CD4-positive, alpha-beta memory T cell (primary cell): Measurements from ENCODE around the gene AHDC1. TPM values are rescaled to one million over a fixed set of nuclear protein-coding genes. Genes with fewer than 3 reads are reported as not detected.

Experiments used
- CTCF ChIA-PET: fragments of 350-600 bp; sonication (Branson Sonifier 250); formaldehyde crosslinking; loops from one replicate; lab custom pipeline; 2021; ENCODE audit warnings: inconsistent platforms; ENCODE audit not compliant: partially characterized antibody; lab: Charles Lee
- POLR2A ChIA-PET: fragments of 350-600 bp; sonication (Branson Sonifier 250); formaldehyde crosslinking; loops from one replicate; lab custom pipeline; 2021; ENCODE audit not compliant: partially characterized antibody; lab: Charles Lee
- DNase-seq, 5 donors: peaks; one replicate each; pipeline versions ENCODE4 v3.0.0 to v3.0.0-alpha.2; 2020 to 2022; ENCODE audit warnings: mixed read lengths in 1 of 5
- H3K27ac ChIP-seq: one replicate; pipeline ENCODE4 v1.7.0; 2013; ENCODE audit warnings: low read depth, low read length
- H3K27me3 ChIP-seq: 2 replicates; pipeline ENCODE4 v1.7.0; 2013; ENCODE audit warnings: mild to moderate bottlenecking, low read length, moderate library complexity; ENCODE audit not compliant: insufficient read depth
- H3K36me3 ChIP-seq: 2 replicates; pipeline ENCODE4 v1.7.0; 2013; ENCODE audit warnings: mild to moderate bottlenecking, low read length, moderate library complexity; ENCODE audit not compliant: insufficient read depth
- H3K4me1 ChIP-seq: 2 replicates; pipeline ENCODE4 v1.7.0; 2013; ENCODE audit warnings: mild to moderate bottlenecking, low read length, moderate library complexity; ENCODE audit not compliant: insufficient read depth
- H3K4me3 ChIP-seq, 2 donors: one replicate each; pipeline ENCODE4 v1.7.0; 2013; ENCODE audit warnings: low read length in 2 of 2, mild to moderate bottlenecking in 1 of 2
- H3K9me3 ChIP-seq, 2 donors: one replicate each; pipeline ENCODE4 v1.7.0; 2013; ENCODE audit warnings: low read length in 2 of 2, control low read depth in 1 of 2; ENCODE audit not compliant: control insufficient read depth in 1 of 2
- H3K27ac Mint-ChIP-seq, 7 donors: one replicate each; pipeline ENCODE4 v1.8.0; 2020 to 2021; ENCODE audit warnings: mixed read lengths in 7 of 7, mild to moderate bottlenecking in 6 of 7, inconsistent platforms in 3 of 7, moderate library complexity in 3 of 7
- H3K27me3 Mint-ChIP-seq, 2 donors: one replicate each; pipeline ENCODE4 v1.8.0; 2020 to 2021; ENCODE audit warnings: mixed read lengths in 2 of 2
- H3K36me3 Mint-ChIP-seq, 2 donors: one replicate each; pipeline ENCODE4 v1.8.0; 2020 to 2021; ENCODE audit warnings: mixed read lengths in 2 of 2, inconsistent platforms in 1 of 2, mild to moderate bottlenecking in 1 of 2
- H3K4me1 Mint-ChIP-seq, 4 donors: one replicate each; pipeline ENCODE4 v1.8.0; 2020 to 2021; ENCODE audit warnings: mixed read lengths in 4 of 4, mild to moderate bottlenecking in 1 of 4
- H3K4me3 Mint-ChIP-seq, 8 donors: one replicate each; pipeline ENCODE4 v1.8.0; 2020 to 2021; ENCODE audit warnings: mixed read lengths in 8 of 8, mild to moderate bottlenecking in 7 of 8, moderate library complexity in 6 of 8, inconsistent platforms in 3 of 8
- H3K9me3 Mint-ChIP-seq, 8 donors: one replicate each; pipeline ENCODE4 v1.8.0; 2020 to 2021; ENCODE audit warnings: mixed read lengths in 8 of 8, mild to moderate bottlenecking in 5 of 8, inconsistent platforms in 3 of 8, moderate library complexity in 1 of 8
- intact Hi-C: fragments of 100-400 bp; cut with micrococcal nuclease; formaldehyde crosslinking; loops from one replicate; pipeline ENCODE4 v1.15.1; 2023
- polyA plus RNA-seq, 2 donors: library from polyadenylated mRNA; unstranded; fragments of 300-500 nt; fragmentation: Illumina TruSeq; gene quantifications; one replicate each; pipeline ENCODE4 v1.2.3, GENCODE V29; 2021
- total RNA-seq, 2 experiments: library from RNA; stranded (reverse); gene quantifications; one replicate each; pipeline ENCODE4 v1.2.3, GENCODE V29; 2021

AHDC1 gene
- total and polyA plus RNA-seq, 4 experiments from 2014 or later, result 0.02 to 19.2 (median 10.0) TPM

- Mint-ChIP-seq H3K4me3 (no peak overlapping the region), H3K4me1 (peaks cover 12 to 45% (median 22%) of the 10 kb centered on the region in 4 donors), H3K27ac (peak overlapping the region in 3 of 7 donors; percentile 7 to 92 (median 76)), H3K36me3 (peaks cover 0 to 5% of the 10 kb centered on the region in 2 donors), H3K9me3 (no peaks in the 10 kb centered on the region), H3K27me3 (no peaks in the 10 kb centered on the region)
- intact Hi-C loops, result loop anchor here (2.0 kb wide), 2 partner anchors 191 to 307 kb away; no protein-coding TSS in a partner anchor
- CTCF ChIA-PET, result interaction anchor here (0.7 to 18.9 kb wide), 36 partner anchors 10 to 309 kb away, joined by 3 to 550 read pairs (median 6); partner anchors contain the start of genes FAM76A and IFI6
- Histone ChIP-seq H3K27me3 (no peaks in the 10 kb centered on the region), H3K36me3 (no peaks in the 10 kb centered on the region), H3K4me3 (no peak overlapping the region), H3K9me3 (no peaks in the 10 kb centered on the region), H3K4me1 (peaks cover 44% of the 10 kb centered on the region), H3K27ac (no peak overlapping the region)
- DNase-seq, result no peak
- POLR2A ChIA-PET, result interaction anchor here (0.7 to 13.7 kb wide), 8 partner anchors 11 to 216 kb away, joined by 3 to 237 read pairs (median 8); partner anchors contain the start of gene IFI6
Measured at GRCh38 chr1:27607239-27607804, 3.4 kb upstream of the AHDC1 start.

GRCh38 chr1:27606708-27607238, 2.8 kb upstream of the AHDC1 start:
- H3K36me3 Mint-ChIP-seq, result peaks cover 0 to 5% of the 10 kb centered on the region in 2 donors
- Histone ChIP-seq H3K27me3 (no peaks in the 10 kb centered on the region), H3K4me1 (peaks cover 50% of the 10 kb centered on the region), H3K36me3 (no peaks in the 10 kb centered on the region), H3K9me3 (no peaks in the 10 kb centered on the region), H3K27ac (no peak overlapping the region), H3K4me3 (no peak overlapping the region)
- peak overlapping the region in 2 of 8 donors; percentile 31 to 84 for H3K4me3 Mint-ChIP-seq
- DNase-seq, result no peak
- ChIA-PET CTCF (interaction anchor here (0.6 to 18.9 kb wide), 35 partner anchors 10 to 321 kb away, joined by 3 to 550 read pairs (median 6); partner anchors contain the start of genes FAM76A and IFI6), POLR2A (interaction anchor here (0.7 to 13.7 kb wide), 8 partner anchors 12 to 215 kb away, joined by 3 to 237 read pairs (median 8); partner anchors contain the start of gene IFI6)
- peak overlapping the region in 5 of 7 donors; percentile 77 to 92 (median 84) for H3K27ac Mint-ChIP-seq
- intact Hi-C loops, result loop anchor here (1.0 to 2.0 kb wide), 5 partner anchors 50 to 306 kb away; partner anchors contain the start of gene GPR3
- no peaks in the 10 kb centered on the region for H3K27me3 Mint-ChIP-seq
- peaks cover 10 to 42% (median 20%) of the 10 kb centered on the region in 4 donors for H3K4me1 Mint-ChIP-seq
- H3K9me3 Mint-ChIP-seq, result no peaks in the 10 kb centered on the region

GRCh38 chr1:27605796-27606707, 2.1 kb upstream of the AHDC1 start:
- Mint-ChIP-seq H3K4me3 (peak overlapping the region in 5 of 8 donors; percentile 24 to 97 (median 84)), H3K9me3 (no peaks in the 10 kb centered on the region), H3K36me3 (peaks cover 0 to 5% of the 10 kb centered on the region in 2 donors), H3K27ac (peak overlapping the region in 6 of 7 donors; percentile 39 to 92 (median 82)), H3K27me3 (no peaks in the 10 kb centered on the region), H3K4me1 (peaks cover 13 to 45% (median 24%) of the 10 kb centered on the region in 4 donors)
- H3K36me3 ChIP-seq, result no peaks in the 10 kb centered on the region
- H3K4me3 ChIP-seq, result no peak overlapping the region
- H3K9me3 ChIP-seq, result no peaks in the 10 kb centered on the region
- ChIA-PET POLR2A (interaction anchor here (1.0 to 13.7 kb wide), 10 partner anchors 13 to 190 kb away, joined by 3 to 237 read pairs (median 8); partner anchors contain the start of gene IFI6), CTCF (interaction anchor here (0.6 to 18.9 kb wide), 45 partner anchors 10 to 320 kb away, joined by 3 to 550 read pairs (median 6); partner anchors contain the start of genes FAM76A and IFI6)
- H3K27me3 ChIP-seq, result no peaks in the 10 kb centered on the region
- intact Hi-C loops, result loop anchor here (1.0 to 2.0 kb wide), 5 partner anchors 50 to 305 kb away; partner anchors contain the start of gene GPR3
- H3K4me1 ChIP-seq, result peaks cover 55% of the 10 kb centered on the region
- DNase-seq, result peak; percentile 52 to 71 (median 62)
- H3K27ac ChIP-seq, result no peak overlapping the region

GRCh38 chr1:27605300-27605766, 1.4 kb upstream of the AHDC1 start:
- peak overlapping the region in 5 of 7 donors; percentile 3 to 92 (median 78) for H3K27ac Mint-ChIP-seq

GRCh38 chr1:27604579-27605299, 795 bp upstream of the AHDC1 start:
- H3K9me3 ChIP-seq, result no peaks in the 10 kb centered on the region
- H3K27me3 Mint-ChIP-seq, result no peaks in the 10 kb centered on the region
- H3K27me3 ChIP-seq, result no peaks in the 10 kb centered on the region
- DNase-seq, result no peak
- peak overlapping the region; percentile 84 to 97 (median 90) for H3K4me3 Mint-ChIP-seq
- no peaks in the 10 kb centered on the region for H3K9me3 Mint-ChIP-seq
- H3K36me3 Mint-ChIP-seq, result peaks cover 0 to 5% of the 10 kb centered on the region in 2 donors
- ChIA-PET POLR2A (interaction anchor here (0.5 to 6.3 kb wide), 18 partner anchors 9 to 256 kb away, joined by 3 to 36 read pairs (median 4); partner anchors contain the start of genes IFI6 and STX12), CTCF (interaction anchor here (0.7 to 18.9 kb wide), 22 partner anchors 9 to 306 kb away, joined by 3 to 550 read pairs (median 7); partner anchors contain the start of genes FAM76A and IFI6)
- intact Hi-C loops, result loop anchor here (1.0 kb wide), 2 partner anchors 36 to 81 kb away; no protein-coding TSS in a partner anchor
- peaks cover 15 to 58% (median 34%) of the 10 kb centered on the region in 4 donors for H3K4me1 Mint-ChIP-seq
- H3K27ac ChIP-seq, result no peak overlapping the region
- H3K4me3 ChIP-seq, result peak overlapping the region in 1 of 2 donors; percentile 79
- no peaks in the 10 kb centered on the region for H3K36me3 ChIP-seq
- peak overlapping the region; percentile 51 to 92 (median 83) for H3K27ac Mint-ChIP-seq
- H3K4me1 ChIP-seq, result peaks cover 56% of the 10 kb centered on the region

More at GRCh38 chr1:27605300-27605766, 1.4 kb upstream of the AHDC1 start:
- POLR2A ChIA-PET, result interaction anchor here (0.9 to 2.8 kb wide), 6 partner anchors 13 to 256 kb away, joined by 3 to 36 read pairs (median 6); no protein-coding TSS in a partner anchor
- H3K27ac ChIP-seq, result no peak overlapping the region
- Mint-ChIP-seq H3K4me3 (peak overlapping the region; percentile 30 to 97 (median 69)), H3K4me1 (peaks cover 12 to 52% (median 28%) of the 10 kb centered on the region in 4 donors), H3K36me3 (peaks cover 0 to 5% of the 10 kb centered on the region in 2 donors), H3K9me3 (no peaks in the 10 kb centered on the region), H3K27me3 (no peaks in the 10 kb centered on the region)
- H3K4me1 ChIP-seq, result peaks cover 56% of the 10 kb centered on the region
- no peaks in the 10 kb centered on the region for H3K27me3 ChIP-seq
- no peak overlapping the region for H3K4me3 ChIP-seq
- no peaks in the 10 kb centered on the region for H3K9me3 ChIP-seq
- no peaks in the 10 kb centered on the region for H3K36me3 ChIP-seq
- no peak for DNase-seq
- intact Hi-C loops, result no loop called here
- CTCF ChIA-PET, result interaction anchor here (0.7 to 18.9 kb wide), 25 partner anchors 9 to 307 kb away, joined by 3 to 550 read pairs (median 7); partner anchors contain the start of genes FAM76A and IFI6
